Pancreas (tissue), 10 donors: Measurements from ENCODE around the gene IL11. TPM values are rescaled to one million over a fixed set of nuclear protein-coding genes. Genes with fewer than 3 reads are reported as not detected.

Source experiments
- ATAC-seq, 4 donors: fragments of 200-7000 bp; cut with Tn5 transposase; one replicate each; pipeline versions ENCODE4 v1.8.0 to v1.9.1; 2020; ENCODE audit warnings: mild to moderate bottlenecking in 4 of 4, moderate library complexity in 4 of 4
- DNase-seq, 6 donors: peaks; one replicate each; pipeline ENCODE4 v3.0.0-alpha.2; 2020
- FAIRE-seq: peaks from 2 replicates; lab custom pipeline; 2012; peaks lifted over from hg19 to GRCh38; lab: Jason Lieb, UNC
- H3K27ac ChIP-seq, 4 donors: fragments of 200-600 bp; sonication (generic); 1 replicate in 3 of 4; 2 replicates in 1 of 4; pipeline versions ENCODE4 v1.5.0 to v1.8.0; 2020
- H3K27me3 ChIP-seq, 4 donors: fragments of 200-600 bp; one replicate each; pipeline ENCODE4 v1.8.0; 2021
- H3K36me3 ChIP-seq, 3 donors: fragments of 200-600 bp; sonication (generic) in 1 of 3; one replicate each; pipeline versions ENCODE4 v1.5.0 to v1.8.0; 2020 to 2021
- H3K4me1 ChIP-seq, 3 donors: fragments of 200-600 bp; one replicate each; pipeline ENCODE4 v1.8.0; 2021
- H3K4me3 ChIP-seq, 4 donors: fragments of 200-600 bp; sonication (generic) in 2 of 4; one replicate each; pipeline versions ENCODE4 v1.5.0 to v1.8.0; 2020 to 2021
- H3K9me3 ChIP-seq, 4 donors: fragments of 200-600 bp; one replicate each; pipeline ENCODE4 v1.8.0; 2021
- CTCF ChIP-seq, 4 donors: fragments of 200-600 bp; sonication (generic) in 3 of 4; IDR thresholded peaks; one replicate each; pipeline versions ENCODE4 v1.5.0 to v1.8.0; 2021; ENCODE audit warnings: antibody characterized with exemption in 4 of 4
- WGBS, 2 donors: extraction: QIAGEN DNeasy Blood & Tissue Kit; methylation state at CpG; one replicate each; pipeline ENCODE4 v1.1.7; 2013; 5-methylcytosine and 5-hydroxymethylcytosine counted together
- intact Hi-C, 3 donors: fragments of 100-400 bp; cut with DNase I; formaldehyde crosslinking; loops; one replicate each; pipeline versions ENCODE4 v1.11.1 to v1.14.2; 2022
- polyA plus RNA-seq, 2 donors: library from polyadenylated mRNA; stranded (reverse); fragments of 200-250 nt; gene quantifications; one replicate each; pipeline ENCODE4 v1.2.3, GENCODE V29; 2013
- total RNA-seq, 6 donors: library from RNA; stranded (reverse); fragmentation: NEBNext Ultra II Directional in 4 of 6; extraction: Animal tissue kit (Norgen Biotek cat#: 25700) in 4 of 6; gene quantifications; one replicate each; pipeline versions ENCODE4 v1.2.1 to v1.2.4, GENCODE V29; 2021 to 2023
- donor health status: healthy with polysubstance abuse.
- donor health status: DM: no; HTN: no; CAD: no; lungs with moderate emphysema.
- donor health status: DM: no; HTN: no; CAD: no.
- donor health status: control.
- donor health status: control.
- donor health status: Bipolar disorder and iron deficiency.
- donor health status: DM: yes; HTN: yes; CAD: no.
- donor health status: DM: no; HTN: no; CAD: no.
- donor health status: DM: no; HTN: no; CAD: no.
- donor health status: DM: yes; HTN: yes; CAD: no.

The IL11 gene
- total and polyA plus RNA-seq, 8 donors = 0.16 to 0.41 (median 0.20) TPM; not detected in 3

GRCh38 chr19:55386493-55386971, 16.3 kb upstream of the IL11 start:
- Histone ChIP-seq H3K27ac (peak overlapping the region in 2 of 4 donors; percentile 84 to 97), H3K4me1 (peaks cover 10 to 28% (median 17%) of the 10 kb centered on the region in 3 donors), H3K36me3 (peaks cover 0 to 23% (median 11%) of the 10 kb centered on the region in 3 donors), H3K27me3 (no peaks in the 10 kb centered on the region), H3K4me3 (peak overlapping the region; percentile 76 to 92 (median 80)), H3K9me3 (no peaks in the 10 kb centered on the region)
- no peak for ATAC-seq
- no peak for DNase-seq
- WGBS, 2 donors = 1 to 2% methylated on average over 33 of the region's 33 CpGs
- TF ChIP-seq CTCF (IDR thresholded peaks at IDR 0.05) = no peak
- no peak for FAIRE-seq
- intact Hi-C loops = loop anchor here in 1 of 3 donors (10.0 kb wide), 1 partner anchor 92 kb away; no protein-coding TSS in a partner anchor

GRCh38 chr19:55385724-55386492, 15.6 kb upstream of the IL11 start, which contains the start of gene RPL28:
Gene RPL28 (plus strand): TSS chr19:55385932. CDS start chr19:55386358, 426 bp downstream.
- H3K36me3 ChIP-seq = peaks cover 0 to 23% (median 11%) of the 10 kb centered on the region in 3 donors
- intact Hi-C loops = loop anchor here in 1 of 3 donors (10.0 kb wide), 1 partner anchor 91 kb away; no protein-coding TSS in a partner anchor
- ATAC-seq = peak; percentile 85 to 92 (median 86)
- H3K27me3 ChIP-seq = no peaks in the 10 kb centered on the region
- no peak for FAIRE-seq
- peak; percentile 95 to 99 (median 97) for DNase-seq
- no peaks in the 10 kb centered on the region for H3K9me3 ChIP-seq
- 0% methylated on average over 62 to 68 of the region's 68 CpGs for WGBS, 2 donors
- peak within 1 kb of the TSS; percentile 76 to 92 (median 80) for H3K4me3 ChIP-seq
- H3K4me1 ChIP-seq = peaks cover 10 to 28% (median 17%) of the 10 kb centered on the region in 3 donors
- H3K27ac ChIP-seq = peak within 1 kb of the TSS; percentile 74 to 97 (median 90)
- TF ChIP-seq CTCF (IDR thresholded peaks at IDR 0.05) = no peak

GRCh38 chr19:55384920-55385723, 14.9 kb upstream of the IL11 start:
- Histone ChIP-seq H3K4me3 (peak overlapping the region; percentile 5 to 92 (median 54)), H3K36me3 (peaks cover 0 to 18% (median 11%) of the 10 kb centered on the region in 3 donors), H3K27me3 (no peaks in the 10 kb centered on the region), H3K9me3 (no peaks in the 10 kb centered on the region), H3K4me1 (peaks cover 10 to 28% (median 17%) of the 10 kb centered on the region in 3 donors), H3K27ac (peak overlapping the region; percentile 74 to 97 (median 90))
- ATAC-seq = peak; percentile 85 to 92 (median 86)
- 3 to 4% methylated on average over 34 of the region's 34 CpGs for WGBS, 2 donors
- FAIRE-seq = peak; percentile 34
- intact Hi-C loops = loop anchor here in 1 of 3 donors (10.0 kb wide), 1 partner anchor 90 kb away; no protein-coding TSS in a partner anchor
- peak; percentile 92 to 98 (median 96) for DNase-seq
- no peak for TF ChIP-seq CTCF (IDR thresholded peaks at IDR 0.05)

GRCh38 chr19:55384131-55384919, 14.1 kb upstream of the IL11 start, which contains the start of gene TMEM238:
Gene TMEM238 (minus strand): TSS chr19:55384292. CDS start chr19:55384259, 33 bp downstream.
- H3K27ac ChIP-seq = peak within 1 kb of the TSS; percentile 74 to 97 (median 90)
- no peaks in the 10 kb centered on the region for H3K9me3 ChIP-seq
- H3K36me3 ChIP-seq = peaks cover 0 to 12% (median 11%) of the 10 kb centered on the region in 3 donors
- DNase-seq (peak; percentile 70 to 92 (median 80)), ATAC-seq (peak; percentile 31 to 53 (median 42)), FAIRE-seq (no peak)
- intact Hi-C loops = loop anchor here in 1 of 3 donors (10.0 kb wide), 1 partner anchor 90 kb away; no protein-coding TSS in a partner anchor
- 10 to 19% methylated on average over 43 to 72 of the region's 72 CpGs for WGBS, 2 donors
- H3K4me1 ChIP-seq = peaks cover 10 to 28% (median 17%) of the 10 kb centered on the region in 3 donors
- no peak for TF ChIP-seq CTCF (IDR thresholded peaks at IDR 0.05)
- no peaks in the 10 kb centered on the region for H3K27me3 ChIP-seq
- peak within 1 kb of the TSS; percentile 28 to 92 (median 54) for H3K4me3 ChIP-seq
